ENCODE data around the gene C2CD2.

- TF ChIP-seq EZH2phosphoT487 (IDR thresholded peaks at IDR 0.05; ENCODE audit: borderline replicate concordance, low read length) (no peak), EZH2 (IDR thresholded peaks at IDR 0.05; ENCODE audit: low read length, unreplicated experiment) (no peak)
- TF ChIP-seq, protein P1, sequence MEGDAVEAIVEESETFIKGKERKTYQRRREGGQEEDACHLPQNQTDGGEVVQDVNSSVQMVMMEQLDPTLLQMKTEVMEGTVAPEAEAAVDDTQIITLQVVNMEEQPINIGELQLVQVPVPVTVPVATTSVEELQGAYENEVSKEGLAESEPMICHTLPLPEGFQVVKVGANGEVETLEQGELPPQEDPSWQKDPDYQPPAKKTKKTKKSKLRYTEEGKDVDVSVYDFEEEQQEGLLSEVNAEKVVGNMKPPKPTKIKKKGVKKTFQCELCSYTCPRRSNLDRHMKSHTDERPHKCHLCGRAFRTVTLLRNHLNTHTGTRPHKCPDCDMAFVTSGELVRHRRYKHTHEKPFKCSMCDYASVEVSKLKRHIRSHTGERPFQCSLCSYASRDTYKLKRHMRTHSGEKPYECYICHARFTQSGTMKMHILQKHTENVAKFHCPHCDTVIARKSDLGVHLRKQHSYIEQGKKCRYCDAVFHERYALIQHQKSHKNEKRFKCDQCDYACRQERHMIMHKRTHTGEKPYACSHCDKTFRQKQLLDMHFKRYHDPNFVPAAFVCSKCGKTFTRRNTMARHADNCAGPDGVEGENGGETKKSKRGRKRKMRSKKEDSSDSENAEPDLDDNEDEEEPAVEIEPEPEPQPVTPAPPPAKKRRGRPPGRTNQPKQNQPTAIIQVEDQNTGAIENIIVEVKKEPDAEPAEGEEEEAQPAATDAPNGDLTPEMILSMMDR (conservative IDR thresholded peaks at IDR 0.05; ENCODE audit: low read depth, low read length): no peak
Measured at GRCh38 chr21:41861255-41861654, 92.6 kb downstream of the C2CD2 start.

All from PC-3 (cell line).